Inferior parietal cortex (tissue), 1 donor: ENCODE measurements around the gene RBBP7.

Experiments
- DNase-seq: peaks from one replicate; pipeline ENCODE4 v3.0.0-alpha.2; 2016; ENCODE audit errors: extremely low spot score

Gene RBBP7

DNA sequence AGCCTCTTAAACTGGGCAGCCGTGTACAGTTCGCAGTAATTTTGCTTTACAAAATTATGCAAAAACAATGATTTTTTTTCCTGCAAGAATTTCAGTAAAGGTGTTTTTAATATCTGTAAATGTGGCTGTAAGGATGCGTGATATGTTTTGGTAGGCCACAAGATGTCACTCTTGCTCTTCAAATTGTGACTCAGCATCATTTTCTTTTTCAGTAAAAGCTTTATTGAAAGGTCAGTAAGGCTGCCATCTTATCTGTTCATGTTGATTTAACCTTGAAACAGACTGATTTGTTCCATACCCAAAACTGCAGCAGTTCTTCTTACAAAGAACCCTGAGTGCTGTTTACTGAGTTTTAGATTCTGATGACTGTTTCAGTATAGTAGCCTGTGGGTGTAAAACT lies 44.0 kb downstream of the RBBP7 start:
- no peak for DNase-seq

DNA sequence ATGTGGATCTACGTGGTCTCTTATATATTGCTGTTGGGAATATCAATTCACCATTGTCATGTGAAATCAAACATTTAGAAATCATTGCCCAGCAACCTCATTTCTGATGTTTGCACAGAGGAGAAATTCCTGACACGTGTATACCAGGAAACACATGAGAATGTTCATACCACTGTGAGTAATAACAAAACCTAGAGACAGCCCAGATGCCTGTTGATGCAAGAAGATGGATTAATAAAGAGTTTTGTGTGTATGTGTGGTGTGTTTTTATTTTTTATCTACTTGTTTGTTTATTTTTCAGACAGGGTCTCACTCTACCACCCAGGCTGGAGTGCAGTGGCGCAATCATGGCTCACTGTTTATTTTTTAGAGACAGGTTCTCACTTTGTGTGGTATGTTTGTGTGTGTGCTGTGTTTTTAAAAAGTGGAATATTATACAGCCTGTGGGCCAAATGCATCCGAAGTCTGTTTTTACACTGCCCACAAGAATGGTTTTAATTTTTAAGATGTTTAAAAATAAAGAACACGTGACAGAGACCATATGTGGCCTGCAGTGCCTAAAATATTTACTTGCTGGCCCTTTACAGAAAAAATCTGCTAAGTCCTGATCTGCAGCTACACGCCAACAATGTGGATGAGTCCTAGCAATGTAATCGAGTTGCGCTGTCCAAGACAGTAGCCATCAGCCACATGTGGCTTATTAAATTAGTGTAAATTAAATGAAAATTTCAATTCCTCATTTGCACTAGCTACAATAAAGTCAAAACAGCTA lies 44.7 kb downstream of the RBBP7 start:
- DNase-seq: no peak

DNA sequence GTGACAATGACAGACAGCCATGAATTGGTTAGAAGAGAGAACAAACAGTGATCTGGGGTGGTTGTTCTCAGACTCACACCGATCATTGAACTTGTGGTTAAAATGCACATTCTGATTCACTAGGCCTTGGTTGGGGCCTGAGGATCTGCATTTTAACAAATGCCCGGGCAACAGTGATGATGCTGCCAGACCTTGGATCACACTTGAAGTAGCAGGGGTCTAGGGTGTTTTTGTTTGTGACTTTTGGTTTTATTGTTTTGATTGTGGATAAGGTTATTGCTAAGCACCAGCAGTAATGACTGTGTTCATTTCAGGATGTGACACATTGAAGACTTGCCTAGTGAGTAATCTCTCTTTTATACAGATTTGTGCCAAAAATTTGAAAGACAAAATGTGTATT lies 47.4 kb downstream of the RBBP7 start:
- DNase-seq: no peak

DNA sequence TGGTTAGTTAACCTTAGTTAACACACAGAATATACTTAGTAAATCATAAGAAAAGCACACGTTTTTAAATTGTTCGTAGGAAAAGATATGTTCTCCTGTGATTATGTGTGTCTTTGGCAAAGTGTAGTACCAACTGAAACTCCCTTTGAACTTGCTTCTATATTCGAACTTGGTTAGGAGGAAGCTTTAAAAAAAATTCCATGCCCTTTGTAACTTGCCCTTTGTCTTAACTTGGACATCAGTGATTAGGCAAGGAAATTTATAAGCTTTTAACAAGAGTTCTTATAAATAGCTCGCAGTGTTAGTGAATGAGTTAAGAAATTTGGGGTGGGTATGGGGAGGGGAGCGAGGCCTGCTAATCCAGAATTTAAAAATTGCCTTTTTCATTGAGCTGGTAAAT lies 50.5 kb downstream of the RBBP7 start:
- DNase-seq: no peak

DNA sequence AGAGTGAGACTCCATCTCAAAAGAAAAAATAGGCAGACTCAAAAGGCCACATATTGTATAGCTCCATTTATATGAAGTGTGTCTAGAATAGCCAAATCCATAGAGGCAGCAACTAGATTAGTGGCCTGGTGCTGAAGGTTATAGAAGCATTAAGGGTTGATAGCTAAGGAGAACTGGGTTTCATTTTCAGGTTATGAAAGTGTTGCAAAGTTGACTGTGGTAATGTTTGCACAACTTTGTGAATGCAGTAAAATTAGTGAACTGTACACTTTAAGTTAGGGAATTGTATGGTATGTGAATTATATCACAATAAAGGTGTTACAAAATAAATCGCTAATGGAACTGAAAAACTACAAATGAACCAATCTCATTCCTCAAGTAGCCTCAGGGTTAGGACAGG lies 55.6 kb downstream of the RBBP7 start:
- DNase-seq: no peak

DNA sequence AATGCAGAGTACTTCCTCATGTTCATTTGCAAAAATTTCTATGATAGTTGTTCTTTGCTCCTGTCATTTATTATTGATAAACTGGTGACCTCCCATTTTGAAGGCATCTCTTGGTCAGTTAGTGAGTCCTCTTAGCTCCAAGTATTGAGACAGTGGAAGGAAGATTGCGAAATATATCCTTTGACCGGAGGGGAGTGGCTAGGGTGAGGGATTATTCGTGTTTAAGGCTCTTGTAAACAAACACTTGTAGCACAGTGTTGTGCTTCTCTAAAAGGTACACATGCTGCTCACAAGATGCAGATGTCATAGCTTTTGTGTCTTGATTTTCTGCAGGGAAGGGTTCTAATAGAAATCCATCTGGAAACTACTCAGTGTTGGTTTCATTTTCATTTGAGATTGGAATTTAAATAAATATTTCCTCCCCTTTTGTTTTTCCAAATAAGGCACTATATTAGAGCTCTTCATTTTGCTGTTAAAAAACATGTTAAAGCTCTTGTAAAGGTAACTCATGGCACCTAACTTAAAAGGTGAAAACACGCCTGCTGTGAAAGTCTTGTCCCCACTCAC lies 62.1 kb downstream of the RBBP7 start:
- no peak for DNase-seq

DNA sequence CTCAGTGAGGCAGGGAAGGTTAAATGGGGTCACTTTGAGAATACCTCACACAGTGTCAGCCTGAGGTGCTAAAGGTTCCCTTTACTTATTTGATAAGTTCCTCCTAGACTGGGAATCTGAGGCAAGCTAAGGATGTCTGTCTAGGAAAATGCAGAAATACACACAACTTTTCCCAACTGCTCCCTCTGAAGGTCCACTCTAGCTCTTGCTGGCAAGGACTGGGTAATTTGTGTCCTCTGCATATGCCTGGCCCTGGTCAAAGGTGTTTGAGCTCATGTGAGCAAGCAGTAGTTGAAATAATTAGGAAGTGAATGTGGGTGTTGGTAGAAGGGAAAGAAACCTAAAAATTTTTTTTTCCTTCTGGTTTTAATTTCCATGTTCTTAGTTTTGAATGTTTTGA lies 62.6 kb downstream of the RBBP7 start:
- DNase-seq: no peak

DNA sequence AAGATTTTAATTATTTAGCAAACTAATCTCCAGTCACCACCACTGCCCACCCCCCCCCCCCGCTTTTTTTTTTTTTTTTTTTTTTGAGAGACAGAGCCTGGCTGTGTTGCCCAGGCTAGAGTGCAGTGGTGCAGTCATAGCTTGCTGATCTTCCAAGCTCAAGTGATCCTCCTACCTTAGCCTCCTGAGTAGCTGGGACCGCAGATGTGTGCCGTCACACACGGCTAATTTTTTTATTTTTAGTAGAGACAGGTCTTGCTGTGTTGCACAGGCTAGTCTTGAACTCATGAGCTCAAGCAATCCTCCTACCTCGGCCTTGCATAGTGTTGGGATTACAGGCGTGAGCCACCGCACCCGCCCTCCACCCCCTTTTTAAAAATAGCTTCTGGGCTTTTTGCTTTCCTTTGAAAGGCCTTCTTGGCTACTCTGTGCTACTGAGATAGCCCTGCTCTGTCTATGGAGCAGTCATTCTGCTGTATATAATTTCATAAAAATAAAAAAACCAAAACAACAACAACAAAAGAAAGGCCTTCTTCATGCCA lies 65.2 kb downstream of the RBBP7 start:
- DNase-seq: no peak

DNA sequence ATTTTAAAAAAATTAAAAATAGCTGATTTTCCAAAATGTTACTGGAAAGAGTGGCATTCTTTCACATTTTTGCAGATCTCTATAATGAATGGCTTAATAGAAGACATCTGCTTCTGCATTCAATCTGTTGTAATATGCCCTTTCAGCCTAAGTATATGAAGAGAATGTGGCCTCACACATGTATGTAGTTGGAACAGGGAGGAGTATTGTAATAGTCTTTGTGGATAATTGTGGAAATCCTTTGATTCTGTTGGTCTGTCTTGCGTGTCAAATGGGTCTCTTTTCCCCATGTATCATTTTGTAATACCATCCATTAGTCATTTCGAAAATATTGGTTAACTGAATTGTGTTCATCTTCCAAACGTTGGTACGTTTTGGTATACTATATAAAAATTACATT lies 72.3 kb downstream of the RBBP7 start:
- DNase-seq: no peak

DNA sequence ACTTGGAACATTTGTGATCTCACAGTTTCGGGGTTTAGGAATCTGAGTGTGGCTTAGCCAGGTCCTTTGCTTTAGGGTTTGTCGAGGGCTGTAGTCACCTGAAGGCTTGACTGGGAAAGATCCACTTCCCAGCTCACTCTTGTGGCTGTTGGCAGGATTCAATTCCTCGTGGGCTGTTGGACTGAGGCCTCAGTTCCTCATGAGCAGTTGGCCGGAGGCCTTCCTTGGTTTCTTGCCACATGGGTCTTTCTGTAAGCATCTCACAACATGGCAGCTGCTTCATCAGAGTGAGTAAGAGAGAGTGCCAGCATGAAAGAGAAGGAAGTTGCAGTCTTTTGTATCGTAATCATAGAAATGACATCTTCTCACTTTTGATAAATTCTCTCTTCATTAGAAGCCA lies 72.8 kb downstream of the RBBP7 start:
- DNase-seq: no peak

DNA sequence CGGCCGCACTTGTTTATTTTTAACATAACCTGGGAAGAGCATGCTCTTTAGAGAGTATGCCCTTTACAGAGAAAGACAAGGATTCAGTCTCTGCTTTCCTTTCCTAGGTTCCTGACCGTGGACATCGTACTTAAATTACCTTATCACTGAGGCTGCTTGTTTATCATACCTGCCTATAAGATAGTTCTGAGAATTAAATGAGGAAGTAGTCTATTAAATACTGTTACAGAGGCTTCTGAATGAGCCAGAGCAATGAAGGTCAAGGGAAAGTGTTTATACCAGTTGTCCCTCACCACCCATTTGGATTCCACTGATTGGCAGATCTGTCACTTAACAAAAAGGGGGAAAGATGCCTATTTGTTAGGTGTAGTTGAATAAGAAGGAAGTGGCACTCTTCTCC lies 73.9 kb downstream of the RBBP7 start:
- DNase-seq: no peak
